Lower leg skin (tissue), 4 donors: Measurements from ENCODE around the gene MEGF6. TPM values are rescaled to one million over a fixed set of nuclear protein-coding genes. Genes with fewer than 3 reads are reported as not detected.

Source experiments
- DNase-seq, 2 donors: peaks; one replicate each; pipeline ENCODE4 v3.0.0-alpha.2; 2019; ENCODE audit warnings: low spot score in 2 of 2
- H3K4me3 ChIP-seq: fragments of 200-600 bp; sonication (generic); 2 replicates; pipeline ENCODE4 v1.5.1; 2017; ENCODE audit warnings: mild to moderate bottlenecking, low read depth; ENCODE audit not compliant: poor library complexity, severe bottlenecking
- POLR2A ChIP-seq, 2 donors: fragments of 450-650 bp; IDR thresholded peaks; one replicate each; pipeline ENCODE4 v1.6.1; 2016 to 2017; ENCODE audit warnings: antibody characterized with exemption in 2 of 2, mild to moderate bottlenecking in 1 of 2, moderate library complexity in 1 of 2
- WGBS, 2 donors: methylation state at CpG; one replicate each; pipeline ENCODE4 v1.1.5; 2018; 5-methylcytosine and 5-hydroxymethylcytosine counted together
- intact Hi-C: fragments of 100-400 bp; cut with DNase I; formaldehyde crosslinking; loops from one replicate; pipeline ENCODE4 v1.15.0; 2023; ENCODE audit warnings: low total_unique reads
- total RNA-seq, 4 donors: library from RNA; depleted of rRNA; stranded (reverse); fragments of >200 nt; gene quantifications; one replicate each; pipeline ENCODE4 v1.1.0, GENCODE V29; 2016
- TF ChIP-seq, protein P1 (sequence below), 3 donors: fragments of 450-650 bp; IDR thresholded peaks; one replicate each; pipeline ENCODE4 v1.5.1; 2016; ENCODE audit warnings: antibody characterized with exemption in 3 of 3, mild to moderate bottlenecking in 3 of 3, moderate library complexity in 2 of 3

Gene MEGF6
- total RNA-seq, 4 donors from 2014 or later = 81.1 to 147 (median 86.1) TPM

- WGBS, 2 donors = 70 to 72% methylated on average over 23 to 29 of the region's 30 CpGs
- intact Hi-C loops = no loop called here
- DNase-seq = no peak
- TF ChIP-seq POLR2A (IDR thresholded peaks at IDR 0.05) = no peak
- TF ChIP-seq, protein P1, sequence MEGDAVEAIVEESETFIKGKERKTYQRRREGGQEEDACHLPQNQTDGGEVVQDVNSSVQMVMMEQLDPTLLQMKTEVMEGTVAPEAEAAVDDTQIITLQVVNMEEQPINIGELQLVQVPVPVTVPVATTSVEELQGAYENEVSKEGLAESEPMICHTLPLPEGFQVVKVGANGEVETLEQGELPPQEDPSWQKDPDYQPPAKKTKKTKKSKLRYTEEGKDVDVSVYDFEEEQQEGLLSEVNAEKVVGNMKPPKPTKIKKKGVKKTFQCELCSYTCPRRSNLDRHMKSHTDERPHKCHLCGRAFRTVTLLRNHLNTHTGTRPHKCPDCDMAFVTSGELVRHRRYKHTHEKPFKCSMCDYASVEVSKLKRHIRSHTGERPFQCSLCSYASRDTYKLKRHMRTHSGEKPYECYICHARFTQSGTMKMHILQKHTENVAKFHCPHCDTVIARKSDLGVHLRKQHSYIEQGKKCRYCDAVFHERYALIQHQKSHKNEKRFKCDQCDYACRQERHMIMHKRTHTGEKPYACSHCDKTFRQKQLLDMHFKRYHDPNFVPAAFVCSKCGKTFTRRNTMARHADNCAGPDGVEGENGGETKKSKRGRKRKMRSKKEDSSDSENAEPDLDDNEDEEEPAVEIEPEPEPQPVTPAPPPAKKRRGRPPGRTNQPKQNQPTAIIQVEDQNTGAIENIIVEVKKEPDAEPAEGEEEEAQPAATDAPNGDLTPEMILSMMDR (IDR thresholded peaks at IDR 0.05) = no peak
- H3K4me3 ChIP-seq = no peak overlapping the region
Measured at GRCh38 chr1:3533067-3534048, 78.0 kb downstream of the MEGF6 start.

DNA sequence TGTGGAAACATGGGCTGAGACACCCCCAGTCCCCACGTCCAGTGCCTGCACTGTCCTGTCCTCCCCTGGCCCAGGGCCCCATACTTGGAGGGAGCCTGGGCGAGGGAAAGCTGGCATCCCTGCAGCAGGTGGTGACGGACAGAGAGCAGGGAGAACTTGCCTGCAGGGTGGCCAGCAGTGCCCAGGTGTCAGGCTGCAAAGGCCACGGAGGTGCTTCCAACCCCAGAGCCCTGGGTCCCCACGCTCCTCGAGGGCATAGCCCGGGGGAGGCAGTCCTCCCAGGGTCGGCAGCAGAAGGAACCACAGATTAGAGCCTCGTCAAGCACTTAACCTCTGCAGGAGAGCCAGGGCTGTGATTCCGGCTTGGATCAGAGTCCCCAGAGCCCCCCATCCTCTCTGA lies 79.4 kb downstream of the MEGF6 start:
- 52 to 55% methylated on average over 9 to 10 of the region's 10 CpGs for WGBS, 2 donors
- no peak for DNase-seq
- TF ChIP-seq, protein P1 (IDR thresholded peaks at IDR 0.05) = no peak
- TF ChIP-seq POLR2A (IDR thresholded peaks at IDR 0.05) = no peak
- no peak overlapping the region for H3K4me3 ChIP-seq
- intact Hi-C loops = no loop called here

DNA sequence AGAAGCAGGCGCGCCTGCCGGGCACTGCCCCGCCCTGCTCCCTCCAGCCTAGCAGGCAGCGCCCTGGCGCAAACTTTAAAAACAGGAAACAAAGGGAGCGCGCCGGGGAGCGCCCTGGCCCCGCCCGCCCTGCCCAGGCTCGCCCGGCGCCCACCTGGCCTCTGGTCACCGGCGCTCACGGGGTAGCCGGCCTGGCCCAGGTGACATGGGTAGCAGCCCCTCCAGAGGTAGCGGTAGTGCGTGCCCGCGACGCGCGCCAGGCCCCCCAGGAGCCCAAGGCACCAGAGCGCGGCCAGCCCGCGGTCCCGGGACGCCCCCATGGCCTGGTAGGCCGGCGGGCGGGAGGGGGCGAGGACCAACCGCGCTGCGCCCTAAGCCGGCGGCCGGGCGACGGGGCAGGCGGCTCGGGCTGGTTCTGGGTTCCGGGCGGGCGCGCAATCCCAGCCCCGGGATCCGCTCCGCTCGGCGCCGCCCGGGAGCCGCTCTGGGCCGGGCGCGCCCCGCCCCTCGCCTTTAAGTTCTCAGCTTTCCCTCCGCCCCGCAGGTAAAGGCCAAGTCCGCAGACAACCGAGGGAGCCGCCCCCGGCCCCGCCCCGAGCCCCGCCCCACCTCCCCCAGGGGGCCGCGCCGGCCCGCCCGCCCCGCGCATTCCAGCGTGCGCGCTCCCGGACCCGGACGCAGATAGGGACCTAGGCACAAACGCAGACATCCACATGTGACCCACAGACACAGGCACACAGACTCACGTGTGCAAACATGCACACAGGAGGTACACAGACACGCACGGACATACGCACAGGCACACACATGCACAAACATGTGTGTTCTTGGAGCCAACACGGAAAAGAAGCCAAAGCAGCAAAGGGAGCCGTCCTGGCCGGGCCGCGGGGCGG lies 80.1 kb downstream of the MEGF6 start:
- H3K4me3 ChIP-seq = peak overlapping the region; percentile 50
- DNase-seq = peak; percentile 79 to 97
- TF ChIP-seq, protein P1 (IDR thresholded peaks at IDR 0.05) = no peak
- TF ChIP-seq POLR2A (IDR thresholded peaks at IDR 0.05) = peak in 1 of 2 donors; percentile 12
- 0 to 1% methylated on average over 37 to 48 of the region's 96 CpGs for WGBS, 2 donors
- intact Hi-C loops = no loop called here

GRCh38 chr1:3530086-3530925 lies 81.0 kb downstream of the MEGF6 start:
- intact Hi-C loops = no loop called here
- no peak for TF ChIP-seq POLR2A (IDR thresholded peaks at IDR 0.05)
- TF ChIP-seq, protein P1 (IDR thresholded peaks at IDR 0.05) = no peak
- H3K4me3 ChIP-seq = peak overlapping the region; percentile 50
- 9 to 12% methylated on average over 24 to 26 of the region's 32 CpGs for WGBS, 2 donors
- DNase-seq = peak; percentile 39 to 91

GRCh38 chr1:3529099-3529729 lies 82.1 kb downstream of the MEGF6 start:
- H3K4me3 ChIP-seq = no peak overlapping the region
- TF ChIP-seq, protein P1 (IDR thresholded peaks at IDR 0.05) = no peak
- no peak for TF ChIP-seq POLR2A (IDR thresholded peaks at IDR 0.05)
- no peak for DNase-seq
- intact Hi-C loops = no loop called here
- 29 to 43% methylated on average over 16 to 17 of the region's 17 CpGs for WGBS, 2 donors
